Epidermal melanocyte (primary cell): Measurements from ENCODE around the gene GALNT9.

Source experiments
- DNase-seq: peaks from one replicate; pipeline ENCODE4 v3.0.0; 2011; ENCODE audit warnings: low spot score; ENCODE audit not compliant: insufficient read length

Gene GALNT9

GRCh38 chr12:132282031-132282949 is 47.1 kb downstream of the GALNT9 start:
- DNase-seq, result no peak

- no peak for DNase-seq
These were observed 48.4 kb downstream of the GALNT9 start for GRCh38 chr12:132281038-132281437.

- DNase-seq, result no peak
These were observed 49.0 kb downstream of the GALNT9 start for GRCh38 chr12:132280406-132280805.

DNA sequence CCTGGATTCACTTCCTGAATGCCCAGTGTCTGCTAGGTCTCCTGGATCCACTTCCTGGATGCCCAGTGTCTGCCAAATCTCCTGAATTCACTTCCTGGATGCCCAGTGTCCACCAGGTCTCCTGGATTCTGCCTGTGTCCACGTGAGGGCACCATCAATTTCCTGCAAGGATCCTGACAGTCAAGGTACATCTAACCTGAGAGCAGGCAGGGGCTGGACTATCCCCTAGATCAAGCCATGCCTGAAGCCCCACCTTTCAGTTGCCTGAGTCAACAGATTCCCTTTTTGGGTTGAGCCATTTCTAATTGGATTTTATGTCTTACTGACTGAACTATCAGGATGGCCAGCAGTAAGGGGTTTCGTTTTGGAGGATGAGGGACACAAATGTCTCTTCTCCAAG is 49.5 kb downstream of the GALNT9 start:
- no peak for DNase-seq

DNA sequence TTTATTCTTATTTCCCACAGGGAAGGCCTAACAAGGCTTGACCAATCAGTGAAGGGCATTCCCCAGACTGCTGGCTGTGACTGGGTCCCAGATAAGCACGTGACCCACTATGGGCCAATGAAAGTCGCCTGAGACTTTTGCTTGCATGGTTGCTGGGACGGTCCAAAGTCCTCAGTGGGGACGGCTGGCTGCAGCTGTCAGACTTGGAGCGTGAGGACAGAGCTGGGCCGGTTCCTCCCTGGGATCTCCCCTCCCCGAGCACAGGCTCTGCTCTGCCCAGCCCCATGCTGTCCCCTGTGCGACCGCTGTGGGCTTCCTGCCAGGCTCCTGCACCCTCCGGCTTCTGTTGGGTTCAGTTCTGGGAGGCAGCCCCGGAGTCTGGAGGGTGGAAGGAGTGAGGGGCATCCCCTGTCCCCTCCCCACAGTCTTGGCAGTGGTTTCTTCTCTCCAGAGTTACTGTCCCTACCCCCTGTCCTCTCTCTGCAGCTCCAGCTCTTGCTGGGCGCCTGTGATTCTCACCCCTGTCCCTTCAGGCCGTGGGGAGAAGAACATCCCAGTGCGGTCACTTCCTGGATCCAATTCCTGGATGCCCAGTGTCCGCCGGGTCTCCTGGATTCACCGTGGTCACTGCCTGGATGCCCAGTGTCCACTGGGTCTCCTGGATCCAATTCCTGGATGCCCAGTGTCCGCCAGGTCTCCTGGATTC is 50.1 kb downstream of the GALNT9 start:
- DNase-seq, result no peak

GRCh38 chr12:132278401-132279183 is 50.8 kb downstream of the GALNT9 start:
- no peak for DNase-seq

GRCh38 chr12:132277949-132278348 is 51.4 kb downstream of the GALNT9 start:
- no peak for DNase-seq

GRCh38 chr12:132277374-132277941 is 51.9 kb downstream of the GALNT9 start:
- DNase-seq, result no peak

GRCh38 chr12:132276827-132277373 is 52.5 kb downstream of the GALNT9 start:
- DNase-seq, result no peak

- DNase-seq, result no peak
These were observed 53.1 kb downstream of the GALNT9 start for GRCh38 chr12:132276066-132276826.

DNA sequence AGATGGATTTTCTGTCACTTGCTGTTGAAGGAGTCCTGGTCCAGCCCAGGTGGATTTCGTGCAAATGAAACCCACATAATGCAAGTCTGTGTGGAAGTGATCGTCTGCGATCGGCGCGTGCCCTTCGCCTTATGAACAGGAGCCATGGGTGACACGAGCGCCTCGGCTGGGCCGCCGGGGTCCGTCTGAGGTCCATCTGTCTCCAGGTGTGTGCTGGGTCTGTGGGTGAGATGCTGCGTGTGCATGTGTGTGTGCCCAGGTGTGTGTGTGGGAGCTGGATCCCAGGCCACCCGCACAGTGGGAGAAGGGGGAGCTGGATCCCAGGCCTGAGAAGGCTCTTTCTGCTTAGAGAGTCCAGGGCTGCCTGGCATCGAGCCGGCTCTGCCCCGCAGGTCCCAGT is 53.8 kb downstream of the GALNT9 start:
- DNase-seq, result no peak

- no peak for DNase-seq
These were observed 54.3 kb downstream of the GALNT9 start for GRCh38 chr12:132275110-132275531.

DNA sequence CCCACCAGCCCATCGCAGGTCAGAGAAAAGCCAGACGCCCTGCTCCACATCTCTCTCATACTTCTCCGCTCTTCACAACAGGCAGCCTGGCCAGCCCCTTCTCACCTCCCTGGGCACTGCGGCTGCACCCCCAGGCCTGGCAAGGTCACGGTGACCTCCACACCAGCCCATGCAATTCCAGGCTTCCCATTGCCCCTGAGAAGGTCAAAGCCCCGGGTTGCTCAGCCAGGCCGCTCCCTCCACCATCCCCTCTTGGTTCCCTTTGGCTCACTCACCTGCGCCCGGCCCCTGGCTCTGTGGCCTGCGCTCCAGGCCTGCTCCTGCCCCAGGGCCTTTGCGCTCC is 55.4 kb downstream of the GALNT9 start:
- DNase-seq, result no peak

DNA sequence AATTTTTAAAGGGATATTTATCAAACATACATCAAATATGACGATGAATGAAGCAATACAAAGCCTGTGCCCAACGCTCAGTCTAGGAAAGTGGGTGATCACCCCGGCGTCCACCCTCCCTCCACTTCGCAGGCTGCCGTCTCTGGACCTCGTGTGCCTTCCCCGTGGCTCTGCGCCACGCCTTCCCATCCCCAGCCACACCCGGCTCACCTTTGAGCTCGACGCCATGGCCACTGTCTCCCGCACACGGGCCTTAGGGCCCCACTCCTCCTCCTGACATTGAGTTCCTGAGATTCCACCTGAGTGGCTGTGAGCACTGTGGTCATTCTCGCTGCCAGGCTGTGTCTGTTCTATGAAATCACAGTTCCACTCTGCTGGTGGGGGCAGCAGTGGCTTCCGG is 56.7 kb downstream of the GALNT9 start:
- DNase-seq, result no peak

DNA sequence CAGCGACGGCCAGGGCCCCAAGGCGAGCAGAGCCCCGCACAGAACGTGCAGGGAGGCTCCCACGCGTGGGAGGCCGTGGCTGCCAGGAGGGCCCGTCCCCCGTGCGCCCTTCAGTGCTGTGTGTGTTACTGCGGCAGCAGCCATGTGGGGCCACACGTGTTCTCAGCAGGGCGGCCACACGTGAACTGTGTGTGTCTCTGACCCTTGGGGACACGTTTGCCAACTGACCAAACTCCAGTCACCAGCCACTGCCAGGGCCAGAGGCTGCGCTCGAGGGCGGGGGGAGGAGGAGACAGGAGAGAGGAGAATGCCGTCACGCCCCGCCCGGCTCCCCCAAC is 57.7 kb downstream of the GALNT9 start:
- no peak for DNase-seq

DNA sequence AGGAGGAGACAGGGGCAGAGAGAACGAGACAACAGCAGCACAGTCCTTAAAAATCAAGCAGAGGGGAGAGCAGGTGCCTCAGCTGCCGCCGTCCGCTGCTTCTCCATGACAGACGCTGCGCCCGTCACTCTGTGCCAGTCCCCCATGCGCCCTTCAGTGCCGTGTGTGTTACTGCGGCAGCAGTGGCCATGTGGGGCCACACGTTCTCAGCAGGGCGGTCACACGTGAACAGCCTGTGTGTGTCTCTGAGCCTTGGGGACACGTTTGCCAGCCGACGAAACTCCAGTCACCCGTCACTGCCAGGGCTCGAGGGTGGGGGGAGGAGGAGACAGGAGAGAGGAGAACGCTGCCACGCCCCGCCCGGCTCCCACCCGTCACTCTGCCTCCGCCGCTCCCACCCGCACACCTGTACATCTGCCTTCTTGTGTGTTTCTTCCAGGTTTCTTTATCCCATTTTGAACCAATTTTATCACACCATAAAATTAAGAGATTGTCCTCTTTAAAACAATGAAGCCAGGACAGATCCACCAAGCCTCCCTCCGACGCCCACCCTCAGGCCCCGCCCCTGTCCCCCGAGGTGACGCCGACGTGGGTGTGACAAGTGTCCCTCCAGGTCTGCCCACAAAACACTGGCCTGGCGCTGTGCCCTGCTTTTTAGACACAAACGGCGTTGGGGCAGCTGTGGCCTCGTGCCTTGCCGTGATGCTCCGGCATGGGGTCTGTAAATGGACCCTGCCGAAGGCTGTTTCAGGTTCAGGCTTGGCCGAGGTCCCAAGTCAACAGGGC is 58.2 kb downstream of the GALNT9 start:
- DNase-seq, result no peak

DNA sequence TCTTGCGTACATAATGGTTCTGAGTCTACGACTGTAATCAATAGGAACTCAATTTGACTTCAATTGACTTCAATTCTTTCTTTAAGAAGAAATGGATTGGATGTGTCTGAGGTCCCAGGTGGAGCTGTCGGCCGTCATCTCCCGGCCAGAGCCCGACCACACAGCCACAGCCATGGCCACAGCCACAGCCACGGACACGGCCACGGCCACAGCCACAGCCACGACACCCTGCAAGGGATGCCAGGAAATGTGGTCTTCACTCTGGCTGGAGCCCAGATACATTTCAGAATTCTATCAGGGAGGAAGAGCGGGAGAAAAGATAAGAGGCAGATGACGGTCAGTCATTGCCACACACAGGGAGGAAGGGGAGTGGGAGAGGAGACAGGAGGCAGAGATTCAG is 58.9 kb downstream of the GALNT9 start:
- no peak for DNase-seq

DNA sequence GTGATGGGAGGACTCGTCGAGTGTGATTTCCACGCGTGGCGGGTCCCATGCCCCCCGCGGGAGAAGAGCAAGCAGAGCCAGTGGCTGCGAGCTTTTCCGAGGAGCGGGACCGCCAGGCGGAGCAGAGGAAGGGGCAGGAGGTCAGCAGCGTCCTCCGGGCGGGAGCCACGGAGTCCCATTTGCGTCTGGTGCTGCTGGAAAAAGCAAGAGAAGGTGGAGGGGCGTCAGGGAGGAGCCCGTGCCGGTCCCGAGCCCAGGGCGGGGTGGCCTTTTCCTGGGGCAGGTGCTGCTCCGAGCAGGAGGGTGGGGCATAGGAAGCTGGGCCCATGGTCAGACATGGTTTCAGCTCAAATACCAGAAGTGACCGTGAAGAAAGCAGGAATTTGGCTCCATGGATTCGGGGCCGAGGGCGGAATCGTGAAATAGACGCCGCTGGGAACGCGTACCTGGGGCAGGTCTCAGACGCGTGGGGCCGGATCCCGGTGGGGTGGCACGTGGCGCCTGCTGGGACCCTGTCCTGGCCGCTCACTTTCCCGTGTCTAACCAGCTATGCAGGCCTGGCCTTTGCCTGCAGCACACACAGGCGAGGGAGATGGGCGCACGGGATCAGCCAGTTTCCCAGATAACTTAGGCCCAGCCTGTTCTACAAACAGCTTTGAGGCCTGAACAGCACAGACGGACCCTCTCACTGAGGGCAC is 60.0 kb downstream of the GALNT9 start:
- no peak for DNase-seq

DNA sequence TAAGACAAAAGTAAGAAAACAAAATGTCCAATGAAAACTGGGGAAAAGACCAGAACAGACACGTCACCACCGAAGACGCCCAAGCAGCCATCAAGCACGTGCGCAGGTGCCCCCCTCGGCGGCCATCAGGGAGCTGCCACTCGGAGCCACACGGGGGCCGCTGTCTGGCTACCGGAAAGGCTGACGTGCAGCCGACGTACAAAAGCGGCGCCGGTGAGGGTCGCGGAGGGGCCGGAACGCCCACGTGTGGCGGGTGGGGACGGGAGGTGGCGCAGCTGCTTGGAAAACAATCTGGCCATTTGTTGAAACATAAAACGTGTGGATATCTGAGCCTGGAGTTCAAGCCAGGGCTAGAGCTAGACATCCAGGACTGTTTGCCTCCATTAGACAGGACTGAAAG is 60.7 kb downstream of the GALNT9 start:
- no peak for DNase-seq
